ENCODE results near the gene SEC23A. TPM values are rescaled to one million over a fixed set of nuclear protein-coding genes. Genes with fewer than 3 reads are reported as not detected.
A peak's percentile ranks its signal among the peaks of the same experiment; 100 is the strongest.

Gene SEC23A
- total and polyA plus RNA-seq, 2 of the 13 experiments (the other 11 are each of a cell fraction or from before 2014, with no cell fraction given) = 403 to 887 TPM

GRCh38 chr14:39023939-39024871 lies 78.8 kb downstream of the SEC23A start (continued):
- TF ChIP-seq ZBTB39 (CRISPR knock-in tag; IDR thresholded peaks at IDR 0.05) (no peak), ZHX1 (CRISPR knock-in tag; IDR thresholded peaks at IDR 0.05; ENCODE audit: low read depth) (no peak), ZNF564 (CRISPR knock-in tag; IDR thresholded peaks at IDR 0.05) (no peak), SIX1 (CRISPR knock-in tag; IDR thresholded peaks at IDR 0.05; ENCODE audit: borderline replicate concordance) (peak; percentile 95), ZNF547 (CRISPR knock-in tag; IDR thresholded peaks at IDR 0.05) (peak; percentile 33; the same call in 1 of the 2 replicates), ZNF460 (CRISPR knock-in tag; IDR thresholded peaks at IDR 0.05; ENCODE audit: borderline replicate concordance) (peak; percentile 58; the same call in 1 of the 2 replicates), RXRA (CRISPR knock-in tag; IDR thresholded peaks at IDR 0.05) (no peak), ZBTB8A (CRISPR knock-in tag; IDR thresholded peaks at IDR 0.05; ENCODE audit: borderline replicate concordance, low read depth) (no peak), ZSCAN29 (CRISPR knock-in tag; conservative IDR thresholded peaks at IDR 0.05) (0 out of 2 replicates have a peak, but pooled peaks have one; percentile 87), ZBTB33 (CRISPR knock-in tag; IDR thresholded peaks at IDR 0.05) (no peak), ZNF225 (CRISPR knock-in tag; IDR thresholded peaks at IDR 0.05) (no peak), ZNF496 (CRISPR knock-in tag; IDR thresholded peaks at IDR 0.05; ENCODE audit: insufficient replicate concordance) (no peak), ZNF776 (CRISPR knock-in tag; IDR thresholded peaks at IDR 0.05) (no peak), KLF12 (CRISPR knock-in tag; IDR thresholded peaks at IDR 0.05; ENCODE audit: borderline replicate concordance) (peak; percentile 91), ARNT2 (CRISPR knock-in tag; IDR thresholded peaks at IDR 0.05; ENCODE audit: low read depth) (peak; percentile 36; the same call in 1 of the 2 replicates), ZNF12 (CRISPR knock-in tag; IDR thresholded peaks at IDR 0.05) (peak; percentile 95), ZNF432 (CRISPR knock-in tag; IDR thresholded peaks at IDR 0.05; ENCODE audit: borderline replicate concordance) (no peak)
- TF ChIP-seq, protein P1, sequence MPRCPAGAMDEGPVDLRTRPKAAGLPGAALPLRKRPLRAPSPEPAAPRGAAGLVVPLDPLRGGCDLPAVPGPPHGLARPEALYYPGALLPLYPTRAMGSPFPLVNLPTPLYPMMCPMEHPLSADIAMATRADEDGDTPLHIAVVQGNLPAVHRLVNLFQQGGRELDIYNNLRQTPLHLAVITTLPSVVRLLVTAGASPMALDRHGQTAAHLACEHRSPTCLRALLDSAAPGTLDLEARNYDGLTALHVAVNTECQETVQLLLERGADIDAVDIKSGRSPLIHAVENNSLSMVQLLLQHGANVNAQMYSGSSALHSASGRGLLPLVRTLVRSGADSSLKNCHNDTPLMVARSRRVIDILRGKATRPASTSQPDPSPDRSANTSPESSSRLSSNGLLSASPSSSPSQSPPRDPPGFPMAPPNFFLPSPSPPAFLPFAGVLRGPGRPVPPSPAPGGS (CRISPR knock-in tag; IDR thresholded peaks at IDR 0.05) = peak; percentile 61; the same call in 1 of the 2 replicates
- TF ChIP-seq, protein P2, sequence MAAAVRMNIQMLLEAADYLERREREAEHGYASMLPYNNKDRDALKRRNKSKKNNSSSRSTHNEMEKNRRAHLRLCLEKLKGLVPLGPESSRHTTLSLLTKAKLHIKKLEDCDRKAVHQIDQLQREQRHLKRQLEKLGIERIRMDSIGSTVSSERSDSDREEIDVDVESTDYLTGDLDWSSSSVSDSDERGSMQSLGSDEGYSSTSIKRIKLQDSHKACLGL (CRISPR knock-in tag; IDR thresholded peaks at IDR 0.05) = no peak
